ENCODE measurements around the gene IFRD1. TPM values are rescaled to one million over a fixed set of nuclear protein-coding genes. Genes with fewer than 3 reads are reported as not detected.

Gene IFRD1
- total RNA-seq, 1 experiment from 2014 or later = 79.6 TPM

GRCh38 chr7:112502700-112503099 is 52.4 kb downstream of the IFRD1 start:
- Histone ChIP-seq H3K9me3 (ENCODE audit: insufficient read depth, low read depth) (no peaks in the 10 kb centered on the region), H3K4me1 (replicated peaks; ENCODE audit: insufficient read depth) (no peaks in the 10 kb centered on the region), H4K20me1 (ENCODE audit: insufficient read depth) (no peaks in the 10 kb centered on the region), H3K4me3 (no peak overlapping the region), H3K27me3 (ENCODE audit: insufficient read depth, low read depth) (no peaks in the 10 kb centered on the region), H2AFZ (no peak overlapping the region), H3K36me3 (ENCODE audit: low read depth) (no peaks in the 10 kb centered on the region), H3K4me2 (no peak overlapping the region), H3F3A (ENCODE audit: insufficient read depth, low read depth) (no peaks in the 10 kb centered on the region), H3K79me2 (ENCODE audit: low read depth) (no peaks in the 10 kb centered on the region), H3K27ac (no peak overlapping the region), H3K9me2 (ENCODE audit: insufficient read depth) (no peaks in the 10 kb centered on the region)
- BruUV-seq (replicated peaks) = no TSS peak
- CTCF ChIA-PET = no interaction called here
- no peak for TF ChIP-seq EZH2 (IDR thresholded peaks at IDR 0.05; ENCODE audit: low read depth)
- TF ChIP-seq CTCF (conservative IDR thresholded peaks at IDR 0.05) = no peak
- DNase-seq = no peak
- intact Hi-C loops (cut with micrococcal nuclease; ENCODE audit: unreplicated experiment) = loop anchor here (5.0 kb wide), 1 partner anchor 920 kb away; no protein-coding TSS in a partner anchor
- POLR2A ChIA-PET (ENCODE audit: unreplicated experiment) = no interaction called here

GRCh38 chr7:112503361-112503972 is 53.2 kb downstream of the IFRD1 start:
- ChIA-PET POLR2A (ENCODE audit: unreplicated experiment) (no interaction called here), CTCF (no interaction called here)
- Histone ChIP-seq H3K79me2 (ENCODE audit: low read depth) (no peaks in the 10 kb centered on the region), H4K20me1 (ENCODE audit: insufficient read depth) (no peaks in the 10 kb centered on the region), H3K9me2 (ENCODE audit: insufficient read depth) (no peaks in the 10 kb centered on the region), H3K27ac (no peak overlapping the region), H3K4me1 (replicated peaks; ENCODE audit: insufficient read depth) (no peaks in the 10 kb centered on the region), H3K4me2 (no peak overlapping the region), H3K4me3 (no peak overlapping the region), H2AFZ (no peak overlapping the region), H3K36me3 (ENCODE audit: low read depth) (no peaks in the 10 kb centered on the region), H3K9me3 (ENCODE audit: insufficient read depth, low read depth) (no peaks in the 10 kb centered on the region), H3K27me3 (ENCODE audit: insufficient read depth, low read depth) (no peaks in the 10 kb centered on the region), H3F3A (ENCODE audit: insufficient read depth, low read depth) (no peaks in the 10 kb centered on the region)
- intact Hi-C loops (cut with micrococcal nuclease; ENCODE audit: unreplicated experiment) = loop anchor here (5.0 kb wide), 1 partner anchor 919 kb away; no protein-coding TSS in a partner anchor
- TF ChIP-seq EZH2 (IDR thresholded peaks at IDR 0.05; ENCODE audit: low read depth) (no peak), CTCF (conservative IDR thresholded peaks at IDR 0.05) (no peak)
- BruUV-seq (replicated peaks) = no TSS peak
- DNase-seq = no peak

GRCh38 chr7:112504093-112504695 is 53.9 kb downstream of the IFRD1 start:
- no peak overlapping the region for H3K4me3 ChIP-seq
- H3K4me1 ChIP-seq (replicated peaks; ENCODE audit: insufficient read depth) = no peaks in the 10 kb centered on the region
- no peaks in the 10 kb centered on the region for H3K27me3 ChIP-seq (ENCODE audit: insufficient read depth, low read depth)
- ChIA-PET CTCF (no interaction called here), POLR2A (ENCODE audit: unreplicated experiment) (interaction anchor here (0.7 kb wide), 2 partner anchors 52 to 1253 kb away, joined by 3 to 6 read pairs; no protein-coding TSS in a partner anchor)
- H3K36me3 ChIP-seq (ENCODE audit: low read depth) = no peaks in the 10 kb centered on the region
- H2AFZ ChIP-seq = no peak overlapping the region
- H3K79me2 ChIP-seq (ENCODE audit: low read depth) = no peaks in the 10 kb centered on the region
- no peaks in the 10 kb centered on the region for H3K9me2 ChIP-seq (ENCODE audit: insufficient read depth)
- no TSS peak for BruUV-seq (replicated peaks)
- H3K27ac ChIP-seq = no peak overlapping the region
- no peaks in the 10 kb centered on the region for H4K20me1 ChIP-seq (ENCODE audit: insufficient read depth)
- H3K4me2 ChIP-seq = no peak overlapping the region
- intact Hi-C loops (cut with micrococcal nuclease; ENCODE audit: unreplicated experiment) = loop anchor here (5.0 kb wide), 1 partner anchor 918 kb away; no protein-coding TSS in a partner anchor
- no peak for DNase-seq
- TF ChIP-seq EZH2 (IDR thresholded peaks at IDR 0.05; ENCODE audit: low read depth) (no peak), CTCF (conservative IDR thresholded peaks at IDR 0.05) (no peak)
- H3F3A ChIP-seq (ENCODE audit: insufficient read depth, low read depth) = no peaks in the 10 kb centered on the region
- H3K9me3 ChIP-seq (ENCODE audit: insufficient read depth, low read depth) = no peaks in the 10 kb centered on the region

Measured in PC-9 (cell line).